ENCODE measurements around the gene PIGR. TPM values are rescaled to one million over a fixed set of nuclear protein-coding genes. Genes with fewer than 3 reads are reported as not detected.

Gene PIGR
- total RNA-seq, 2 experiments from 2014 or later, result 0.03 TPM; not detected in 1

DNA sequence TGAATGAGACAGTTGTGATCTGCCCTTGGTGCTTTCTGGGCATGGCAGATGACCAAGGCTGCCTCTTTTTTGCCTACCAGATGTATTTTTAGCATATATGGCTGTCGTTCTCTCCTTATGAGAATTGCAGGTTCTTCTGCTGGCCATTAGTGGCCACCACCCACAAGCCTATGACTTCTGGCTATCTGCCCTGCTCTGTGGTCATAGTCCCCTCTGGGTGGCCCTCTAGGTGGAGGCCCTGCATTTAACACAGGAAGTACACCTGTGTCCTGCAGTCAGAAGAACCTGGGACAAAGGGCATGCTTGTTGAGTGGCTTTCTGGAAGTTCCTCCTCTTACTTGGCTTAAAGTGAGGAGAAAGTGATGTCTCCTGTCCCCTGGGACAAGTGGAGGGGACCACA is 17.5 kb upstream of the PIGR start:
- no peak overlapping the region for H3K4me2 ChIP-seq (ENCODE audit: low read length)
- TF ChIP-seq, protein P1, sequence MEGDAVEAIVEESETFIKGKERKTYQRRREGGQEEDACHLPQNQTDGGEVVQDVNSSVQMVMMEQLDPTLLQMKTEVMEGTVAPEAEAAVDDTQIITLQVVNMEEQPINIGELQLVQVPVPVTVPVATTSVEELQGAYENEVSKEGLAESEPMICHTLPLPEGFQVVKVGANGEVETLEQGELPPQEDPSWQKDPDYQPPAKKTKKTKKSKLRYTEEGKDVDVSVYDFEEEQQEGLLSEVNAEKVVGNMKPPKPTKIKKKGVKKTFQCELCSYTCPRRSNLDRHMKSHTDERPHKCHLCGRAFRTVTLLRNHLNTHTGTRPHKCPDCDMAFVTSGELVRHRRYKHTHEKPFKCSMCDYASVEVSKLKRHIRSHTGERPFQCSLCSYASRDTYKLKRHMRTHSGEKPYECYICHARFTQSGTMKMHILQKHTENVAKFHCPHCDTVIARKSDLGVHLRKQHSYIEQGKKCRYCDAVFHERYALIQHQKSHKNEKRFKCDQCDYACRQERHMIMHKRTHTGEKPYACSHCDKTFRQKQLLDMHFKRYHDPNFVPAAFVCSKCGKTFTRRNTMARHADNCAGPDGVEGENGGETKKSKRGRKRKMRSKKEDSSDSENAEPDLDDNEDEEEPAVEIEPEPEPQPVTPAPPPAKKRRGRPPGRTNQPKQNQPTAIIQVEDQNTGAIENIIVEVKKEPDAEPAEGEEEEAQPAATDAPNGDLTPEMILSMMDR (conservative IDR thresholded peaks at IDR 0.05; ENCODE audit: low read length), result no peak
- TF ChIP-seq EZH2phosphoT487 (IDR thresholded peaks at IDR 0.05; ENCODE audit: borderline replicate concordance, low read depth, low read length), result no peak
- CTCF ChIA-PET (ENCODE audit: unreplicated experiment), result no interaction called here
- intact Hi-C loops (cut with micrococcal nuclease; ENCODE audit: unreplicated experiment), result no loop called here
- no peak overlapping the region for H2AFZ ChIP-seq (ENCODE audit: low read length)
- no peak for DNase-seq (ENCODE audit: low spot score)
- no peaks in the 10 kb centered on the region for H3K9me3 ChIP-seq (ENCODE audit: low read length)
- H4K20me1 ChIP-seq (ENCODE audit: insufficient read depth, low read length), result no peaks in the 10 kb centered on the region
- H3K79me2 ChIP-seq (ENCODE audit: insufficient read depth, low read depth, low read length), result no peaks in the 10 kb centered on the region
- no peak overlapping the region for H3K4me3 ChIP-seq (ENCODE audit: low read depth, low read length, poor library complexity, severe bottlenecking)
- H3K4me1 ChIP-seq (ENCODE audit: insufficient read depth, low read length, poor library complexity, severe bottlenecking), result no peaks in the 10 kb centered on the region
- POLR2A ChIA-PET, result no interaction called here
- no peaks in the 10 kb centered on the region for H3K36me3 ChIP-seq (ENCODE audit: insufficient read depth, low read length)
- H3K9me2 ChIP-seq (ENCODE audit: insufficient read depth, low read length), result no peaks in the 10 kb centered on the region
- H3K27ac ChIP-seq (ENCODE audit: low read depth, low read length, poor library complexity, severe bottlenecking), result no peak overlapping the region
- no TSS peak for BruUV-seq (replicated peaks)

DNA sequence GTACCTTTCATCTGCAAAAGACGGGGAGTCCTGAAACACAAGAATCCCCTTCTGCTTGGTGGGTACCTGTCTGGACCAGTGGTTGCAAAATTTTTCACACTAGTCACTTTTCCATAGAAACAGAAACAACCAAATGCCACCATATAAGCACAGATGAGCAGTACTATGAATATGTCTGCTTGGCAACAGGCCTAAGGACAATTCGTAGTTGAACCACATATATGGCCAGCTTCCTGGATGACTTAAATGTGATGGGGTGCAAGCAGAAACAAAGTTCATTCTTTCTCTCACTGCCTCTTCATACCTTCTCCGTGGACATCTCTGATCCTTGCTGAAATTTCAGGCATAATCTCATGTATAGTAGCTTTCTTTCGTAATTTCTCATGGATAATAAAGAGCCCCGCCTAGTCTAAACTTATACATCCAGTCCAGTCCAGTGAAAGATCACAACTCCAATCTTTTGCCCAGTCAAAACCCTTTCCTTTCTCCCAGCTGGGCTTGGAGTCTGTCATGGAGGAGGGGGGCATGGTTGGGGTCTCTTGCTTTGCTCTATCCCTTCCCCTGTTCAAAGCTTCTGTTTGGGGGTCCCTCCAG is 16.9 kb upstream of the PIGR start:
- H3K79me2 ChIP-seq (ENCODE audit: insufficient read depth, low read depth, low read length), result no peaks in the 10 kb centered on the region
- POLR2A ChIA-PET, result no interaction called here

DNA sequence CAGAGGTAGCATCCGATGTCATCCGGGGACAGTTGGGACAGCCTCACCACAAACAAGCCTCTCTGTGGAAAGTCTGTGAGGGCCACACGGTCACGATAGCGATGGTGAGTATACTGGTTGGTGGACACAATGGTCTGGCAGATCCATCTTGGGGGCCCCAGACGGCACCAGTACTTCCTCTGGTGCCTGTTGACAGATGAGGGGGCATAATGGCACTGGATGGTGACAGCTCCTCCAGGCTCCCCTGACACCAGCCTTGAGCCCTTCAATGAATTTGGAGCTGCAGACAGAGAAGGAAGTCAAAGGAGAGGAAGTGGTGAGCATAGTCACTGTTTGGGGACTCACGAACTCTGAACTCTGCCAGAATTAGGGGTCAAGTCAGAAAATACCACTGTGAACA is 16.0 kb upstream of the PIGR start:
- no peak overlapping the region for H3K4me2 ChIP-seq (ENCODE audit: low read length)
- no peak for DNase-seq (ENCODE audit: low spot score)
- no peaks in the 10 kb centered on the region for H3K9me3 ChIP-seq (ENCODE audit: low read length)
- ChIA-PET CTCF (ENCODE audit: unreplicated experiment) (no interaction called here), POLR2A (no interaction called here)
- no peak overlapping the region for H3K4me3 ChIP-seq (ENCODE audit: low read depth, low read length, poor library complexity, severe bottlenecking)
- H3K79me2 ChIP-seq (ENCODE audit: insufficient read depth, low read depth, low read length), result no peaks in the 10 kb centered on the region
- intact Hi-C loops (cut with micrococcal nuclease; ENCODE audit: unreplicated experiment), result no loop called here
- H2AFZ ChIP-seq (ENCODE audit: low read length), result no peak overlapping the region
- TF ChIP-seq EZH2phosphoT487 (IDR thresholded peaks at IDR 0.05; ENCODE audit: borderline replicate concordance, low read depth, low read length), result no peak
- TF ChIP-seq, protein P1 (conservative IDR thresholded peaks at IDR 0.05; ENCODE audit: low read length), result no peak
- H3K27ac ChIP-seq (ENCODE audit: low read depth, low read length, poor library complexity, severe bottlenecking), result no peak overlapping the region
- H4K20me1 ChIP-seq (ENCODE audit: insufficient read depth, low read length), result no peaks in the 10 kb centered on the region
- H3K9me2 ChIP-seq (ENCODE audit: insufficient read depth, low read length), result no peaks in the 10 kb centered on the region
- H3K36me3 ChIP-seq (ENCODE audit: insufficient read depth, low read length), result no peaks in the 10 kb centered on the region
- no peaks in the 10 kb centered on the region for H3K4me1 ChIP-seq (ENCODE audit: insufficient read depth, low read length, poor library complexity, severe bottlenecking)
- BruUV-seq (replicated peaks), result no TSS peak

More for the DNA sequence above, 16.9 kb upstream of the PIGR start:
- TF ChIP-seq, protein P1 (conservative IDR thresholded peaks at IDR 0.05; ENCODE audit: low read length), result no peak
- no peak for TF ChIP-seq EZH2phosphoT487 (IDR thresholded peaks at IDR 0.05; ENCODE audit: borderline replicate concordance, low read depth, low read length)
- Histone ChIP-seq H2AFZ (ENCODE audit: low read length) (no peak overlapping the region), H3K4me1 (ENCODE audit: insufficient read depth, low read length, poor library complexity, severe bottlenecking) (no peaks in the 10 kb centered on the region), H3K4me2 (ENCODE audit: low read length) (no peak overlapping the region), H3K36me3 (ENCODE audit: insufficient read depth, low read length) (no peaks in the 10 kb centered on the region), H4K20me1 (ENCODE audit: insufficient read depth, low read length) (no peaks in the 10 kb centered on the region), H3K27ac (ENCODE audit: low read depth, low read length, poor library complexity, severe bottlenecking) (no peak overlapping the region), H3K9me3 (ENCODE audit: low read length) (no peaks in the 10 kb centered on the region), H3K9me2 (ENCODE audit: insufficient read depth, low read length) (no peaks in the 10 kb centered on the region), H3K4me3 (ENCODE audit: low read depth, low read length, poor library complexity, severe bottlenecking) (no peak overlapping the region)
- intact Hi-C loops (cut with micrococcal nuclease; ENCODE audit: unreplicated experiment), result no loop called here
- BruUV-seq (replicated peaks), result no TSS peak
- no peak for DNase-seq (ENCODE audit: low spot score)
- CTCF ChIA-PET (ENCODE audit: unreplicated experiment), result no interaction called here
